Middle frontal gyrus (tissue), 1 donor: ENCODE data around the gene SCYGR4.
"Not testable (repeated sequence)": the region's sequence is repeated elsewhere in the genome, so short reads cannot be mapped to it uniquely, and the experiment has no call there.

ENCODE experiments used
- DNase-seq: peaks from one replicate; pipeline ENCODE4 v3.0.0-alpha.2; 2015; ENCODE audit warnings: low spot score; ENCODE audit errors: extremely low spot score

The SCYGR4 gene

GRCh38 chr2:227666631-227667170 lies 49.4 kb downstream of the SCYGR4 start, which contains the start of gene SCYGR5:
SCYGR5 (plus strand) TSS chr2:227666804; CDS start chr2:227666804, 0 bp downstream.
- DNase-seq, result not testable (repeated sequence)
